Non-pigmented ciliary epithelial cell (primary cell): ENCODE results near the gene MCUR1.
"Not testable (repeated sequence)": the region's sequence is repeated elsewhere in the genome, so short reads cannot be mapped to it uniquely, and the experiment has no call there.

Experiments used
- DNase-seq: peaks from one replicate; pipeline ENCODE4 v3.0.0-alpha.2; 2010; ENCODE audit warnings: low read depth

The MCUR1 gene

GRCh38 chr6:13814176-13814937, at the start of gene MCUR1:
Gene MCUR1 (minus strand): TSS chr6:13814557. CDS start chr6:13814429, 128 bp downstream.
- DNase-seq, result peak; percentile 19

GRCh38 chr6:13863699-13864155, 49.4 kb upstream of the MCUR1 start:
- no peak for DNase-seq

GRCh38 chr6:13860556-13861185, 46.3 kb upstream of the MCUR1 start:
- not testable (repeated sequence) for DNase-seq

- DNase-seq, result no peak
Observed at GRCh38 chr6:13859871-13860555, 45.7 kb upstream of the MCUR1 start.

GRCh38 chr6:13854716-13855250, 40.4 kb upstream of the MCUR1 start:
- no peak for DNase-seq

- DNase-seq, result no peak
Observed at GRCh38 chr6:13853871-13854270, 39.5 kb upstream of the MCUR1 start.

GRCh38 chr6:13851803-13852202, 37.4 kb upstream of the MCUR1 start:
- DNase-seq, result no peak

- no peak for DNase-seq
Observed at GRCh38 chr6:13851330-13851729, 37.0 kb upstream of the MCUR1 start.

GRCh38 chr6:13850690-13851089, 36.3 kb upstream of the MCUR1 start:
- not testable (repeated sequence) for DNase-seq

- no peak for DNase-seq
Observed at GRCh38 chr6:13848522-13849150, 34.3 kb upstream of the MCUR1 start.

- no peak for DNase-seq
Observed at GRCh38 chr6:13847326-13848050, 33.1 kb upstream of the MCUR1 start.

- DNase-seq, result no peak
Observed at GRCh38 chr6:13846841-13847240, 32.5 kb upstream of the MCUR1 start.

- no peak for DNase-seq
Observed at GRCh38 chr6:13841936-13842335, 27.6 kb upstream of the MCUR1 start.

- no peak for DNase-seq
Observed at GRCh38 chr6:13838616-13839015, 24.3 kb upstream of the MCUR1 start.

GRCh38 chr6:13836170-13836569, 21.8 kb upstream of the MCUR1 start:
- DNase-seq, result no peak

- DNase-seq, result no peak
Observed at GRCh38 chr6:13834790-13835189, 20.4 kb upstream of the MCUR1 start.

- DNase-seq, result not testable (repeated sequence)
Observed at GRCh38 chr6:13834018-13834417, 19.7 kb upstream of the MCUR1 start.

GRCh38 chr6:13832778-13833177, 18.4 kb upstream of the MCUR1 start:
- DNase-seq, result no peak

- DNase-seq, result no peak
Observed at GRCh38 chr6:13831615-13832014, 17.3 kb upstream of the MCUR1 start.

GRCh38 chr6:13830803-13831202, 16.4 kb upstream of the MCUR1 start:
- no peak for DNase-seq

GRCh38 chr6:13829419-13829818, 15.1 kb upstream of the MCUR1 start:
- not testable (repeated sequence) for DNase-seq
